ENCODE data around the gene SCAI.

DNA sequence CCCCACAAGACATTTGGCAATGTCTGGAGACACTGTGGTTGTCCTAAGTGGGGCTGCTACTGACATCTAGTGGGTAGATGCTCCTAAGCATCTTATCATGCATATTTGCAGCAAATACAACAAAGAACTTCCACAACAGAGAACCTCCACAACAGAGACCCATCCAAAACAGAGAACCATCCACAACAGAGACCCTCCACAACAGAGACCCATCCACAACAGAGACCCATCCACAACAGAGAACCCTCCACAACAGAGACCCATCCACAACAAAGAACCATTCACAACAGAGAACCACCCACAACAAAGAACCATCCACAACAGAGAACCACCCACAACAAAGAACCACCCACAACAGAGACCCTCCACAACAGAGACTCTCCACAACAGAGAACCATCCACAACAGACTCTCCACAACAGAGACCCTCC is 248.6 kb downstream of the SCAI start:
- TF ChIP-seq, protein P1, sequence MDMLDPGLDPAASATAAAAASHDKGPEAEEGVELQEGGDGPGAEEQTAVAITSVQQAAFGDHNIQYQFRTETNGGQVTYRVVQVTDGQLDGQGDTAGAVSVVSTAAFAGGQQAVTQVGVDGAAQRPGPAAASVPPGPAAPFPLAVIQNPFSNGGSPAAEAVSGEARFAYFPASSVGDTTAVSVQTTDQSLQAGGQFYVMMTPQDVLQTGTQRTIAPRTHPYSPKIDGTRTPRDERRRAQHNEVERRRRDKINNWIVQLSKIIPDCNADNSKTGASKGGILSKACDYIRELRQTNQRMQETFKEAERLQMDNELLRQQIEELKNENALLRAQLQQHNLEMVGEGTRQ (IDR thresholded peaks at IDR 0.05), result no peak
- TF ChIP-seq EHMT2 (IDR thresholded peaks at IDR 0.05; ENCODE audit: low read depth) (no peak), RAD21 (conservative IDR thresholded peaks at IDR 0.05 in 1 of 2, IDR thresholded peaks at IDR 0.05 in 1 of 2) (peak; percentile 39 to 67; a peak in 4 of 5 replicates), MAFK (IDR thresholded peaks at IDR 0.05; ENCODE audit: partially characterized antibody) (no peak), CTCF (IDR thresholded peaks at IDR 0.05) (peak; percentile 53), E2F6 (IDR thresholded peaks at IDR 0.05; ENCODE audit: borderline replicate concordance, low read depth) (no peak), JUNB (IDR thresholded peaks at IDR 0.05) (no peak), EP300 (IDR thresholded peaks at IDR 0.05) (no peak), RNF2 (IDR thresholded peaks at IDR 0.05; ENCODE audit: borderline replicate concordance, low read depth) (no peak), HOXA7 (CRISPR knock-in tag; IDR thresholded peaks at IDR 0.05) (no peak), RFX5 (IDR thresholded peaks at IDR 0.05) (no peak)
- TF ChIP-seq, protein P2, sequence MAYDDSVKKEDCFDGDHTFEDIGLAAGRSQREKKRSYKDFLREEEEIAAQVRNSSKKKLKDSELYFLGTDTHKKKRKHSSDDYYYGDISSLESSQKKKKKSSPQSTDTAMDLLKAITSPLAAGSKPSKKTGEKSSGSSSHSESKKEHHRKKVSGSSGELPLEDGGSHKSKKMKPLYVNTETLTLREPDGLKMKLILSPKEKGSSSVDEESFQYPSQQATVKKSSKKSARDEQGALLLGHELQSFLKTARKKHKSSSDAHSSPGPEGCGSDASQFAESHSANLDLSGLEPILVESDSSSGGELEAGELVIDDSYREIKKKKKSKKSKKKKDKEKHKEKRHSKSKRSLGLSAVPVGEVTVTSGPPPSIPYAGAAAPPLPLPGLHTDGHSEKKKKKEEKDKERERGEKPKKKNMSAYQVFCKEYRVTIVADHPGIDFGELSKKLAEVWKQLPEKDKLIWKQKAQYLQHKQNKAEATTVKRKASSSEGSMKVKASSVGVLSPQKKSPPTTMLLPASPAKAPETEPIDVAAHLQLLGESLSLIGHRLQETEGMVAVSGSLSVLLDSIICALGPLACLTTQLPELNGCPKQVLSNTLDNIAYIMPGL (CRISPR knock-in tag; IDR thresholded peaks at IDR 0.05; ENCODE audit: borderline replicate concordance), result no peak
- TF ChIP-seq, protein P3, sequence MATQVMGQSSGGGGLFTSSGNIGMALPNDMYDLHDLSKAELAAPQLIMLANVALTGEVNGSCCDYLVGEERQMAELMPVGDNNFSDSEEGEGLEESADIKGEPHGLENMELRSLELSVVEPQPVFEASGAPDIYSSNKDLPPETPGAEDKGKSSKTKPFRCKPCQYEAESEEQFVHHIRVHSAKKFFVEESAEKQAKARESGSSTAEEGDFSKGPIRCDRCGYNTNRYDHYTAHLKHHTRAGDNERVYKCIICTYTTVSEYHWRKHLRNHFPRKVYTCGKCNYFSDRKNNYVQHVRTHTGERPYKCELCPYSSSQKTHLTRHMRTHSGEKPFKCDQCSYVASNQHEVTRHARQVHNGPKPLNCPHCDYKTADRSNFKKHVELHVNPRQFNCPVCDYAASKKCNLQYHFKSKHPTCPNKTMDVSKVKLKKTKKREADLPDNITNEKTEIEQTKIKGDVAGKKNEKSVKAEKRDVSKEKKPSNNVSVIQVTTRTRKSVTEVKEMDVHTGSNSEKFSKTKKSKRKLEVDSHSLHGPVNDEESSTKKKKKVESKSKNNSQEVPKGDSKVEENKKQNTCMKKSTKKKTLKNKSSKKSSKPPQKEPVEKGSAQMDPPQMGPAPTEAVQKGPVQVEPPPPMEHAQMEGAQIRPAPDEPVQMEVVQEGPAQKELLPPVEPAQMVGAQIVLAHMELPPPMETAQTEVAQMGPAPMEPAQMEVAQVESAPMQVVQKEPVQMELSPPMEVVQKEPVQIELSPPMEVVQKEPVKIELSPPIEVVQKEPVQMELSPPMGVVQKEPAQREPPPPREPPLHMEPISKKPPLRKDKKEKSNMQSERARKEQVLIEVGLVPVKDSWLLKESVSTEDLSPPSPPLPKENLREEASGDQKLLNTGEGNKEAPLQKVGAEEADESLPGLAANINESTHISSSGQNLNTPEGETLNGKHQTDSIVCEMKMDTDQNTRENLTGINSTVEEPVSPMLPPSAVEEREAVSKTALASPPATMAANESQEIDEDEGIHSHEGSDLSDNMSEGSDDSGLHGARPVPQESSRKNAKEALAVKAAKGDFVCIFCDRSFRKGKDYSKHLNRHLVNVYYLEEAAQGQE (IDR thresholded peaks at IDR 0.05), result no peak
